Posterior cingulate gyrus (tissue), 11 donors: ENCODE measurements around the gene PFDN6.
A peak's percentile ranks its signal among the peaks of the same experiment; 100 is the strongest.
"Not testable (repeated sequence)": the region's sequence is repeated elsewhere in the genome, so short reads cannot be mapped to it uniquely, and the experiment has no call there.

Source experiments
- DNase-seq, 10 donors: peaks; one replicate each; pipeline versions ENCODE4 v3.0.0 to v3.0.0-alpha.2; 2020 to 2021; ENCODE audit warnings: mixed read lengths in 3 of 10
- intact Hi-C: fragments of 100-400 bp; cut with DNase I; formaldehyde crosslinking; loops from one replicate; pipeline ENCODE4 v1.15.1; 2023

The PFDN6 gene

GRCh38 chr6:33288921-33289783 is at the start of gene PFDN6, which contains the start of gene WDR46:
Gene PFDN6, plus strand, starts transcription at chr6:33289601. Its CDS starts 256 bp downstream, at chr6:33289857.
Gene WDR46, minus strand, starts transcription at chr6:33289239. Its CDS starts 69 bp downstream, at chr6:33289170.
- intact Hi-C loops = loop anchor here (1.0 kb wide), 1 partner anchor 17 kb away; the partner anchor contains the start of gene RPS18

GRCh38 chr6:33241968-33242367 is 47.4 kb upstream of the PFDN6 start:
- intact Hi-C loops = loop anchor here (10.0 kb wide), 1 partner anchor 47 kb away; the partner anchor contains the start of gene COL11A2

More at GRCh38 chr6:33288921-33289783, at the start of gene PFDN6, which contains the start of gene WDR46:
- DNase-seq = peak; percentile 62 to 97 (median 84)

GRCh38 chr6:33243476-33243875 is 45.9 kb upstream of the PFDN6 start:
- intact Hi-C loops = loop anchor here (10.0 kb wide), 1 partner anchor 49 kb away; the partner anchor contains the start of gene COL11A2
- DNase-seq = no peak

More at GRCh38 chr6:33241968-33242367, 47.4 kb upstream of the PFDN6 start:
- no peak for DNase-seq

- DNase-seq = peak; percentile 83 to 98 (median 91)
- intact Hi-C loops = loop anchor here (1.0 to 10.0 kb wide), 6 partner anchors 36 to 361 kb away; partner anchors contain the start of gene COL11A2
Observed at GRCh38 chr6:33247977-33248642, 41.3 kb upstream of the PFDN6 start.

GRCh38 chr6:33248643-33248931 is 40.8 kb upstream of the PFDN6 start:
- intact Hi-C loops = loop anchor here (1.0 to 10.0 kb wide), 6 partner anchors 36 to 361 kb away; partner anchors contain the start of gene COL11A2
- peak in 2 of 10 donors; percentile 12 to 81 for DNase-seq

- intact Hi-C loops = loop anchor here (1.0 to 10.0 kb wide), 6 partner anchors 37 to 362 kb away; partner anchors contain the start of gene COL11A2
- peak; percentile 93 to 99 (median 97) for DNase-seq
Observed at GRCh38 chr6:33248932-33249731, 40.3 kb upstream of the PFDN6 start.

- intact Hi-C loops = loop anchor here (2.0 to 10.0 kb wide), 4 partner anchors 38 to 363 kb away; partner anchors contain the start of gene COL11A2
- DNase-seq = peak in 1 of 10 donors; percentile 16
Observed at GRCh38 chr6:33249732-33250630, 39.4 kb upstream of the PFDN6 start.

- no peak for DNase-seq
- intact Hi-C loops = no loop called here
Observed at GRCh38 chr6:33250731-33251130, 38.7 kb upstream of the PFDN6 start.

GRCh38 chr6:33251395-33252012 is 37.9 kb upstream of the PFDN6 start:
- DNase-seq = no peak
- intact Hi-C loops = no loop called here

- intact Hi-C loops = no loop called here
Observed at GRCh38 chr6:33252759-33253158, 36.6 kb upstream of the PFDN6 start.

GRCh38 chr6:33254591-33254990 is 34.8 kb upstream of the PFDN6 start:
- intact Hi-C loops = no loop called here
- no peak for DNase-seq

More at GRCh38 chr6:33252759-33253158, 36.6 kb upstream of the PFDN6 start:
- no peak for DNase-seq

- no peak for DNase-seq
- intact Hi-C loops = no loop called here
Observed at GRCh38 chr6:33259032-33259431, 30.4 kb upstream of the PFDN6 start.

- intact Hi-C loops, DNase-seq: not testable (repeated sequence)
Observed at GRCh38 chr6:33262490-33262889, 26.9 kb upstream of the PFDN6 start.

GRCh38 chr6:33264015-33264414 is 25.4 kb upstream of the PFDN6 start:
- no peak for DNase-seq
- intact Hi-C loops = no loop called here

- intact Hi-C loops = no loop called here
- DNase-seq = no peak
Observed at GRCh38 chr6:33271117-33271467, 18.3 kb upstream of the PFDN6 start.

- intact Hi-C loops = loop anchor here (1.0 kb wide), 1 partner anchor 18 kb away; the partner anchor contains the start of genes PFDN6 and WDR46
- peak; percentile 87 to 98 (median 92) for DNase-seq
Observed at GRCh38 chr6:33271468-33272274, 17.7 kb upstream of the PFDN6 start, which contains the start of the genes RPS18 and VPS52. Gene RPS18, plus strand, starts transcription at chr6:33272075. Its CDS starts 45 bp downstream, at chr6:33272120. Gene VPS52, minus strand, starts transcription at chr6:33271876. Its CDS starts 201 bp downstream, at chr6:33271675.
